GM23338 (cell line): Measurements from ENCODE around the gene HGFAC. TPM values are rescaled to one million over a fixed set of nuclear protein-coding genes. Genes with fewer than 3 reads are reported as not detected.

ENCODE experiments used
- ATAC-seq: fragments of 200-7000 bp; cut with Tn5 transposase; 3 replicates; pipeline ENCODE4 v1.9.1; 2020
- DNase-seq: peaks from one replicate; pipeline ENCODE4 v3.0.0-alpha.2; 2015; ENCODE audit warnings: low spot score
- H2AFZ ChIP-seq: fragments of 200-600 bp; sonication (generic); 2 replicates; pipeline ENCODE4 v1.8.0; 2016; ENCODE audit warnings: antibody characterized with exemption, mild to moderate bottlenecking, moderate library complexity
- H3F3A ChIP-seq: fragments of 200-600 bp; sonication (generic); replicated peaks from 2 replicates; pipeline ENCODE4 v1.8.0; 2017; ENCODE audit warnings: antibody characterized with exemption, mixed run types, low read depth
- H3K27ac ChIP-seq: fragments of 200-600 bp; sonication (generic); 2 replicates; pipeline ENCODE4 v1.6.1; 2016; ENCODE audit warnings: low read depth
- H3K27me3 ChIP-seq: fragments of 200-600 bp; sonication (generic); 2 replicates; pipeline ENCODE4 v1.8.0; 2016; ENCODE audit warnings: mild to moderate bottlenecking, mixed run types, moderate library complexity; ENCODE audit not compliant: insufficient read depth
- H3K36me3 ChIP-seq: fragments of 200-600 bp; sonication (generic); 2 replicates; pipeline ENCODE4 v1.8.0; 2016; ENCODE audit warnings: mild to moderate bottlenecking; ENCODE audit not compliant: insufficient read depth
- H3K4me1 ChIP-seq: fragments of 200-600 bp; sonication (generic); 2 replicates; pipeline ENCODE4 v1.8.0; 2016; ENCODE audit warnings: mild to moderate bottlenecking, moderate library complexity; ENCODE audit not compliant: insufficient read depth
- H3K4me2 ChIP-seq: fragments of 200-600 bp; sonication (generic); 2 replicates; pipeline ENCODE4 v1.7.1; 2017; ENCODE audit warnings: mixed run types
- H3K4me3 ChIP-seq: fragments of 200-600 bp; sonication (generic); 2 replicates; pipeline ENCODE4 v1.6.1; 2016; ENCODE audit warnings: mixed run types
- H3K79me2 ChIP-seq: fragments of 200-600 bp; sonication (generic); replicated peaks from 2 replicates; pipeline ENCODE4 v1.8.0; 2017; ENCODE audit warnings: mild to moderate bottlenecking; ENCODE audit not compliant: insufficient read depth
- H3K9me2 ChIP-seq: fragments of 200-600 bp; sonication (generic); 2 replicates; pipeline ENCODE4 v1.8.0; 2017; ENCODE audit not compliant: insufficient read depth
- H4K20me1 ChIP-seq: fragments of 200-600 bp; sonication (generic); replicated peaks from 2 replicates; pipeline ENCODE4 v1.8.0; 2017; ENCODE audit warnings: mild to moderate bottlenecking; ENCODE audit not compliant: insufficient read depth
- H3K27ac Mint-ChIP-seq: 2 replicates; pipeline ENCODE4 v1.8.0; 2020; ENCODE audit warnings: inconsistent platforms, mild to moderate bottlenecking, moderate library complexity, mixed read lengths
- H3K27me3 Mint-ChIP-seq: 3 replicates; pipeline ENCODE4 v1.8.0; 2022; ENCODE audit warnings: low read depth, mild to moderate bottlenecking, moderate library complexity, mixed read lengths, inconsistent platforms; ENCODE audit not compliant: insufficient read depth, poor library complexity
- H3K36me3 Mint-ChIP-seq: 3 replicates; pipeline ENCODE4 v1.8.0; 2021; ENCODE audit warnings: low read depth, mild to moderate bottlenecking, inconsistent platforms, moderate library complexity, mixed read lengths
- H3K4me1 Mint-ChIP-seq: 3 replicates; pipeline ENCODE4 v1.8.0; 2020; ENCODE audit warnings: mild to moderate bottlenecking, inconsistent platforms, mixed read lengths
- H3K4me3 Mint-ChIP-seq: 3 replicates; pipeline ENCODE4 v1.8.0; 2021; ENCODE audit warnings: moderate library complexity, mild to moderate bottlenecking, inconsistent platforms, mixed read lengths
- H3K9me3 Mint-ChIP-seq: 3 replicates; pipeline ENCODE4 v1.8.0; 2020; ENCODE audit warnings: moderate library complexity, mild to moderate bottlenecking, inconsistent platforms, mixed read lengths
- CREB1 ChIP-seq: fragments of 250-450 bp; sonication (Bioruptor Pico); IDR thresholded peaks from 2 replicates; pipeline ENCODE4 v1.5.0; 2020; ENCODE audit warnings: low read depth, mild to moderate bottlenecking, moderate library complexity
- CTCF ChIP-seq, 2 experiments: fragments of 200-600 bp in 1 of 2; sonication (generic) in 1 of 2; conservative IDR thresholded peaks; 2 replicates each; pipeline versions ENCODE4 v1.5.1 to v1.6.1; 2016 to 2017; ENCODE audit warnings: antibody characterized with exemption in 2 of 2, low read depth in 2 of 2, mild to moderate bottlenecking in 2 of 2, moderate library complexity in 1 of 2
- ETS1 ChIP-seq: IDR thresholded peaks from 2 replicates; pipeline ENCODE4 v1.6.1; 2016; ENCODE audit warnings: antibody characterized with exemption
- EZH2 ChIP-seq: fragments of 200-600 bp; sonication (generic); IDR thresholded peaks from one replicate; pipeline ENCODE4 v1.8.0; 2017; ENCODE audit warnings: antibody characterized with exemption, mild to moderate bottlenecking, low read depth; ENCODE audit not compliant: unreplicated experiment
- EZH2phosphoT487 ChIP-seq: fragments of 200-600 bp; sonication (generic); IDR thresholded peaks from one replicate; pipeline ENCODE4 v1.8.1; 2018; ENCODE audit warnings: antibody characterized with exemption; ENCODE audit not compliant: unreplicated experiment
- JUNB ChIP-seq: IDR thresholded peaks from one replicate; pipeline ENCODE4 v1.6.1; 2016; ENCODE audit warnings: antibody characterized with exemption; ENCODE audit not compliant: unreplicated experiment
- NANOG ChIP-seq: IDR thresholded peaks from 2 replicates; pipeline ENCODE4 v1.6.1; 2016; ENCODE audit warnings: antibody characterized with exemption, borderline replicate concordance
- POLR2AphosphoS5 ChIP-seq: IDR thresholded peaks from 2 replicates; pipeline ENCODE4 v1.6.1; 2016; ENCODE audit warnings: antibody characterized with exemption, low read depth
- REST ChIP-seq: IDR thresholded peaks from one replicate; pipeline ENCODE4 v1.6.1; 2018; ENCODE audit warnings: antibody characterized with exemption; ENCODE audit not compliant: unreplicated experiment
- STAT1 ChIP-seq: IDR thresholded peaks from one replicate; pipeline ENCODE4 v1.6.1; 2016; ENCODE audit warnings: antibody characterized with exemption; ENCODE audit not compliant: unreplicated experiment
- ZNF114 ChIP-seq: fragments of 250-450 bp; sonication (Bioruptor Pico); IDR thresholded peaks from 2 replicates; pipeline ENCODE4 v1.5.0; 2020; ENCODE audit warnings: mild to moderate bottlenecking, moderate library complexity
- ZNF331 ChIP-seq: fragments of 250-450 bp; sonication (Bioruptor Pico); IDR thresholded peaks from 2 replicates; pipeline ENCODE4 v1.5.0; 2020; ENCODE audit warnings: low read depth, mild to moderate bottlenecking, moderate library complexity
- ZNF462 ChIP-seq: fragments of 250-450 bp; sonication (Bioruptor Pico); IDR thresholded peaks from 2 replicates; pipeline ENCODE4 v1.5.0; 2020; ENCODE audit warnings: mild to moderate bottlenecking, moderate library complexity
- polyA plus RNA-seq: library from polyadenylated mRNA; unstranded; fragments of >200 nt; fragmentation: Nextera tagmentation; extraction: Ambion mirVana; gene quantifications from 2 replicates; pipeline ENCODE4 v1.2.1, GENCODE V29; 2016
- total RNA-seq: library from RNA; depleted of rRNA; stranded (reverse); fragments of >200 nt; shearing (Covaris generic); gene quantifications from 2 replicates; pipeline ENCODE4 v1.2.3, GENCODE V29; 2014

Gene HGFAC
- total and polyA plus RNA-seq, 2 experiments from 2014 or later, result 0.94 TPM; not detected in 1

- Histone ChIP-seq H3K79me2 (no peaks in the 10 kb centered on the region), H3K4me2 (no peak overlapping the region), H3K4me3 (no peak overlapping the region), H4K20me1 (no peaks in the 10 kb centered on the region), H3K36me3 (no peaks in the 10 kb centered on the region), H3K4me1 (no peaks in the 10 kb centered on the region), H3K27ac (no peak overlapping the region), H2AFZ (no peak overlapping the region), H3K9me2 (no peaks in the 10 kb centered on the region), H3F3A (no peaks in the 10 kb centered on the region), H3K27me3 (no peaks in the 10 kb centered on the region)
- H3K9me3 Mint-ChIP-seq, result no peaks in the 10 kb centered on the region
- ATAC-seq (no peak), DNase-seq (no peak)
- H3K27ac Mint-ChIP-seq, result no peak overlapping the region
- TF ChIP-seq EZH2, result no peak
- TF ChIP-seq CTCF (conservative IDR thresholded peaks at IDR 0.05; ENCODE audit: low read depth in 2 of 2), result no peak
- no peak for TF ChIP-seq EZH2phosphoT487
- no peak for TF ChIP-seq ZNF114 (CRISPR knock-in tag)
- TF ChIP-seq ZNF331 (CRISPR knock-in tag), result no peak
- TF ChIP-seq POLR2AphosphoS5, result no peak
- TF ChIP-seq NANOG, result no peak
- no peak for TF ChIP-seq ZNF462 (CRISPR knock-in tag)
- TF ChIP-seq JUNB, result no peak
- no peak for TF ChIP-seq REST
- no peak for TF ChIP-seq STAT1
- no peak for TF ChIP-seq CREB1 (CRISPR knock-in tag)
- no peak for TF ChIP-seq ETS1
- no peaks in the 10 kb centered on the region for H3K36me3 Mint-ChIP-seq
- H3K4me1 Mint-ChIP-seq, result no peaks in the 10 kb centered on the region
- no peak overlapping the region for H3K4me3 Mint-ChIP-seq
- H3K27me3 Mint-ChIP-seq, result peaks cover 4% of the 10 kb centered on the region
Measured at GRCh38 chr4:3444351-3445110, 2.8 kb downstream of the HGFAC start.
